CD4-positive, alpha-beta T cell (primary cell): ENCODE data around the gene HOXC10. TPM values are rescaled to one million over a fixed set of nuclear protein-coding genes. Genes with fewer than 3 reads are reported as not detected.

Experiments used
- ATAC-seq: fragments of 200-7000 bp; cut with Tn5 transposase; one replicate; pipeline ENCODE4 v1.10.0; 2022; ENCODE audit warnings: mild to moderate bottlenecking; ENCODE audit not compliant: poor library complexity
- CTCF ChIA-PET: fragments of 350-600 bp; sonication (Branson Sonifier 250); formaldehyde crosslinking; loops from one replicate; lab custom pipeline; 2021; ENCODE audit warnings: antibody characterized with exemption, inconsistent platforms; lab: Charles Lee
- POLR2A ChIA-PET: fragments of 350-600 bp; sonication (Branson Sonifier 250); formaldehyde crosslinking; loops from one replicate; lab custom pipeline; 2021; ENCODE audit warnings: antibody characterized with exemption, inconsistent platforms; lab: Charles Lee
- DNase-seq, 14 experiments: peaks; one replicate each; pipeline ENCODE4 v3.0.0-alpha.2; 2013 to 2020; ENCODE audit warnings: mixed read lengths in 2 of 14
- H3K27ac ChIP-seq, 2 donors: one replicate each; pipeline versions ENCODE4 v1.5.1 to v1.7.0; 2013; ENCODE audit warnings: low read length in 2 of 2, low read depth in 1 of 2, mild to moderate bottlenecking in 1 of 2
- H3K27me3 ChIP-seq, 2 experiments: 1 replicate in 1 of 2; 2 replicates in 1 of 2; pipeline versions ENCODE4 v1.6.1 to v1.7.0; 2013; ENCODE audit warnings: low read length in 2 of 2, control low read depth in 1 of 2, mild to moderate bottlenecking in 1 of 2, moderate library complexity in 1 of 2; ENCODE audit not compliant: insufficient read depth in 2 of 2, control insufficient read depth in 1 of 2
- H3K36me3 ChIP-seq: one replicate; pipeline ENCODE4 v1.6.1; 2013; ENCODE audit warnings: low read length, control low read depth; ENCODE audit not compliant: insufficient read depth
- H3K4me1 ChIP-seq: one replicate; pipeline ENCODE4 v1.6.1; 2013; ENCODE audit warnings: low read length, control low read depth; ENCODE audit not compliant: insufficient read depth
- H3K4me3 ChIP-seq: one replicate; pipeline ENCODE4 v1.5.1; 2013; ENCODE audit warnings: mild to moderate bottlenecking, low read length, moderate library complexity
- H3K9me3 ChIP-seq, 2 experiments: 1 replicate in 1 of 2; 2 replicates in 1 of 2; pipeline versions ENCODE4 v1.6.1 to v1.7.0; 2013; ENCODE audit warnings: low read length in 2 of 2, mild to moderate bottlenecking in 2 of 2, control low read depth in 1 of 2, moderate library complexity in 1 of 2; ENCODE audit not compliant: control insufficient read depth in 1 of 2, insufficient read depth in 1 of 2
- H3K27ac Mint-ChIP-seq: one replicate; pipeline ENCODE4 v1.8.0; 2020; ENCODE audit warnings: mixed read lengths
- H3K27me3 Mint-ChIP-seq: one replicate; pipeline ENCODE4 v1.8.0; 2021; ENCODE audit warnings: mixed read lengths
- H3K36me3 Mint-ChIP-seq: one replicate; pipeline ENCODE4 v1.8.0; 2021; ENCODE audit warnings: low read depth, mixed read lengths
- H3K4me1 Mint-ChIP-seq: one replicate; pipeline ENCODE4 v1.8.0; 2021; ENCODE audit warnings: low read depth, mixed read lengths
- H3K4me3 Mint-ChIP-seq: one replicate; pipeline ENCODE4 v1.8.0; 2020; ENCODE audit warnings: mild to moderate bottlenecking, mixed read lengths
- H3K9me3 Mint-ChIP-seq: one replicate; pipeline ENCODE4 v1.8.0; 2020; ENCODE audit warnings: mixed read lengths
- intact Hi-C, 2 experiments: fragments of 100-400 bp; cut with DNase I in 1 of 2; cut with micrococcal nuclease in 1 of 2; formaldehyde crosslinking; loops; one replicate each; pipeline versions ENCODE4 v1.15.1 to v1.9.0; 2023 to 2025; cut with DNase I, micrococcal nuclease
- total RNA-seq, 174 experiments: library from RNA in 2 of 174; stranded (reverse) in 2 of 174; gene quantifications; one replicate each; pipeline ENCODE4 v1.2.3 and lab custom pipeline; 2021 to 2026
- TF ChIP-seq, protein P1 (sequence below): fragments of 200-600 bp; IDR thresholded peaks from one replicate; pipeline ENCODE4 v1.8.0; 2022; ENCODE audit warnings: antibody characterized with exemption, mild to moderate bottlenecking

Gene HOXC10
- total RNA-seq, 2 experiments from 2014 or later = not detected

- no peak for ATAC-seq
- TF ChIP-seq, protein P1, sequence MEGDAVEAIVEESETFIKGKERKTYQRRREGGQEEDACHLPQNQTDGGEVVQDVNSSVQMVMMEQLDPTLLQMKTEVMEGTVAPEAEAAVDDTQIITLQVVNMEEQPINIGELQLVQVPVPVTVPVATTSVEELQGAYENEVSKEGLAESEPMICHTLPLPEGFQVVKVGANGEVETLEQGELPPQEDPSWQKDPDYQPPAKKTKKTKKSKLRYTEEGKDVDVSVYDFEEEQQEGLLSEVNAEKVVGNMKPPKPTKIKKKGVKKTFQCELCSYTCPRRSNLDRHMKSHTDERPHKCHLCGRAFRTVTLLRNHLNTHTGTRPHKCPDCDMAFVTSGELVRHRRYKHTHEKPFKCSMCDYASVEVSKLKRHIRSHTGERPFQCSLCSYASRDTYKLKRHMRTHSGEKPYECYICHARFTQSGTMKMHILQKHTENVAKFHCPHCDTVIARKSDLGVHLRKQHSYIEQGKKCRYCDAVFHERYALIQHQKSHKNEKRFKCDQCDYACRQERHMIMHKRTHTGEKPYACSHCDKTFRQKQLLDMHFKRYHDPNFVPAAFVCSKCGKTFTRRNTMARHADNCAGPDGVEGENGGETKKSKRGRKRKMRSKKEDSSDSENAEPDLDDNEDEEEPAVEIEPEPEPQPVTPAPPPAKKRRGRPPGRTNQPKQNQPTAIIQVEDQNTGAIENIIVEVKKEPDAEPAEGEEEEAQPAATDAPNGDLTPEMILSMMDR = no peak
- ChIA-PET CTCF (interaction anchor here (0.9 kb wide), 1 partner anchor 198 kb away, joined by 3 read pairs; no protein-coding TSS in a partner anchor), POLR2A (no interaction called here)
- Mint-ChIP-seq H3K27me3 (peaks cover 100% of the 10 kb centered on the region), H3K36me3 (no peaks in the 10 kb centered on the region), H3K4me3 (peak overlapping the region; percentile 84), H3K9me3 (no peaks in the 10 kb centered on the region), H3K4me1 (peaks cover 62% of the 10 kb centered on the region), H3K27ac (no peak overlapping the region)
- Histone ChIP-seq H3K36me3 (no peaks in the 10 kb centered on the region), H3K4me3 (no peak overlapping the region), H3K27me3 (peaks cover 98 to 100% of the 10 kb centered on the region in 2 experiments), H3K9me3 (peaks cover 0 to 68% of the 10 kb centered on the region in 2 experiments), H3K4me1 (peaks cover 57% of the 10 kb centered on the region), H3K27ac (no peak overlapping the region)
- intact Hi-C loops = no loop called here
- no peak for DNase-seq
These were observed 8.4 kb downstream of the HOXC10 start for GRCh38 chr12:53993162-53994008.

DNA sequence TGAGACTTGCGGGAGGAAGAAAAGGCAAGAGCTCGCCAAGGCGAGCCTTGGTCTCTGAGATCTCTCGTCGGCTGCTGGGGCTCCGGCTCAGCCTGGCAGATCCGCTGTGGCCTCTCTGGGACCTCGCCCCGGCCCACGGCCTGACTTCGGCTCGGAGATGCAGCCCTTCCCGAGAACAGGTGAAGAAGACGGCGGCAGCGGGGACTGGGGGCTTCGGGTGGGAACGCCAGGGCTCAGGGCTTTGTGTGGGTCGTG is 9.0 kb downstream of the HOXC10 start:
- Mint-ChIP-seq H3K27me3 (peaks cover 100% of the 10 kb centered on the region), H3K4me3 (peak overlapping the region; percentile 84), H3K36me3 (no peaks in the 10 kb centered on the region), H3K27ac (no peak overlapping the region), H3K4me1 (peaks cover 65% of the 10 kb centered on the region), H3K9me3 (no peaks in the 10 kb centered on the region)
- Histone ChIP-seq H3K36me3 (no peaks in the 10 kb centered on the region), H3K4me1 (peaks cover 55% of the 10 kb centered on the region), H3K4me3 (no peak overlapping the region), H3K9me3 (peaks cover 0 to 71% of the 10 kb centered on the region in 2 experiments), H3K27ac (no peak overlapping the region), H3K27me3 (peaks cover 98 to 100% of the 10 kb centered on the region in 2 experiments)
- intact Hi-C loops = no loop called here
- DNase-seq (no peak), ATAC-seq (no peak)
- CTCF ChIA-PET = no interaction called here
- TF ChIP-seq, protein P1 = no peak
- POLR2A ChIA-PET = no interaction called here

DNA sequence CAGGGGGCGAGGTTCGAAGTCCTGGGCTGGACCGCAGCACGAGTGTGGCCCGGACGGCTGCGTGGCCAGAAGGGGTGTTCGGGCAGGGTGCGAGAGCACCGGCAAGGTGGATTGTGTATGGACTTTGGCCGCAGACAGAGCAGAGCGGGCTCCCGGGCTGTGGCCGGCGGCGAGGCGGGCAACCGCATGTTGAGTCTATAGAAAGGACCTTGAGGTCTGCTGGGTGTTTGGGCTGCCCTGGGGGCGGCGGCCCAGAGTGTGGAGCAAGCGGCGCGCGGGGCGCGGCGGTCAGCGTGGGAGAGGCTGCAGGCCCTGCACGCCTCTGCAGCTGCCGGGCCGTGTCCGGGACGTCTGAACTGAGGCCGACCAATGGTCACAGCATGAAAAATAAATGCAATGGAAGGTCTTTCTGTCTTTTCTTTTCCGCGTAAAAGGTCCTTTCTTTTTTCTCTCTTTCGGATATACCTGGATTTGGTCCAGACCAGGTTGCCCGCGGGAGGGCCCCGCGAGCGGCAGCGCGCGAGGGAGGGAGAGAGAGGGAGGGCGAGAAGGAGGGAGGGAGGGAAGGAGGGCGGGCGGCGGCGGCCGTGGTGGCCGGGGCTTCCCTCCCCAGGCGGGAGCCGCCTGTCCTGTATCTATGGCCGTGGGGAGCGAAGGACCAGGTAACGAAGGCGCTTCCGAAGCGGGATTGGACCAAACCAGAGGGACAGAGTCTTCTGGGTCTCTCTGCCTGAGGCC is 9.5 kb downstream of the HOXC10 start:
- H3K27me3 ChIP-seq = peaks cover 98 to 99% of the 10 kb centered on the region in 2 experiments

More for the DNA sequence above, 9.5 kb downstream of the HOXC10 start:
- peak overlapping the region; percentile 88 for H3K4me3 Mint-ChIP-seq
- TF ChIP-seq, protein P1 = no peak
- Histone ChIP-seq H3K36me3 (no peaks in the 10 kb centered on the region), H3K4me1 (peaks cover 54% of the 10 kb centered on the region), H3K27ac (no peak overlapping the region), H3K4me3 (no peak overlapping the region), H3K9me3 (peaks cover 0 to 73% of the 10 kb centered on the region in 2 experiments)
- ChIA-PET POLR2A (no interaction called here), CTCF (no interaction called here)
- no peaks in the 10 kb centered on the region for H3K36me3 Mint-ChIP-seq
- H3K27me3 Mint-ChIP-seq = peaks cover 100% of the 10 kb centered on the region
- peaks cover 64% of the 10 kb centered on the region for H3K4me1 Mint-ChIP-seq
- intact Hi-C loops = loop anchor here in 1 of 2 experiments (5.0 kb wide), 1 partner anchor 32 kb away; no protein-coding TSS in a partner anchor
- DNase-seq (no peak), ATAC-seq (no peak)
- H3K27ac Mint-ChIP-seq = no peak overlapping the region
- no peaks in the 10 kb centered on the region for H3K9me3 Mint-ChIP-seq
